Measurements from ENCODE around the gene STBD1. TPM values are rescaled to one million over a fixed set of nuclear protein-coding genes. Genes with fewer than 3 reads are reported as not detected.

STBD1 gene
- total and polyA plus RNA-seq, 9 of the 15 experiments (the other 6 are each of a cell fraction or from before 2014, with no cell fraction given): 0.08 to 0.64 (median 0.27) TPM; not detected in 2

DNA sequence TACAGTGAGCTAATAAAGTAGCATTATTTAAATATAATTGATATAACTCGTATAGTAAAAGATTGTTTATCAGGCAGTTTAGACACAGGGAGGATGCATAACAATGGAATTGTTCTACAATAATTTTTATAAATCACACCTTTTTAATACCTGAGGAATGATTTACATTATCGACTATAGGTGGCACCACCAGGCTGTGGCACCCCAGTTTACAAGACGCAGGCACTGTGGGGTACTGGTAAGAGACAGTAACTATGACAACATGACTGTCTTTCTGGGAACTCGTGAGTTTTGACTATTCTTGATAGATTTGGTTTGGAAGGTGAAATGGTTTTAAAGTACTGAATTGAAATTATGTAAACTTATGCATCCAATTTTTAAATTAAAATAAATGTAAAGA lies 27.1 kb upstream of the STBD1 start:
- H3K36me3 ChIP-seq (ENCODE audit: control insufficient read depth, insufficient read depth, low read length): no peaks in the 10 kb centered on the region
- intact Hi-C loops (cut with micrococcal nuclease): no loop called here
- H3K27me3 ChIP-seq (ENCODE audit: control insufficient read depth in 2 of 2, insufficient read depth in 2 of 2, low read length in 2 of 2): no peaks in the 10 kb centered on the region
- H3K4me3 ChIP-seq: no peak overlapping the region
- ATAC-seq: no peak
- H3K9me1 ChIP-seq (ENCODE audit: control insufficient read depth, insufficient read depth, low read length): no peaks in the 10 kb centered on the region
- ChIA-PET CTCF (ENCODE audit: low intra/inter-chr PET ratio) (no interaction called here), POLR2A (interaction anchor here (0.8 to 1.3 kb wide), 2 partner anchors 11 to 131 kb away, joined by 3 read pairs; partner anchors contain the start of gene NUP54)
- no peak overlapping the region for H3K27ac ChIP-seq (ENCODE audit: extremely low read depth, low read depth, low read length)
- H3K9ac ChIP-seq (ENCODE audit: insufficient read depth in 1 of 2, low read depth in 2 of 2, low read length in 2 of 2): no peak overlapping the region
- TF ChIP-seq ZNF23 (CRISPR knock-in tag; IDR thresholded peaks at IDR 0.05) (no peak), PTRF (tag; IDR thresholded peaks at IDR 0.05) (no peak), RFX1 (IDR thresholded peaks at IDR 0.05) (peak; percentile 45; the same call in 1 of the 2 replicates), JUN (IDR thresholded peaks at IDR 0.05; ENCODE audit: borderline replicate concordance, low read depth, low read length) (no peak), JUN (CRISPR knock-in tag; IDR thresholded peaks at IDR 0.05; ENCODE audit: borderline replicate concordance) (no peak), POLR2B (IDR thresholded peaks at IDR 0.05; ENCODE audit: low read depth, partially characterized antibody) (no peak), GATA2 (CRISPR knock-in tag; IDR thresholded peaks at IDR 0.05) (no peak)
- TF ChIP-seq, protein P1, sequence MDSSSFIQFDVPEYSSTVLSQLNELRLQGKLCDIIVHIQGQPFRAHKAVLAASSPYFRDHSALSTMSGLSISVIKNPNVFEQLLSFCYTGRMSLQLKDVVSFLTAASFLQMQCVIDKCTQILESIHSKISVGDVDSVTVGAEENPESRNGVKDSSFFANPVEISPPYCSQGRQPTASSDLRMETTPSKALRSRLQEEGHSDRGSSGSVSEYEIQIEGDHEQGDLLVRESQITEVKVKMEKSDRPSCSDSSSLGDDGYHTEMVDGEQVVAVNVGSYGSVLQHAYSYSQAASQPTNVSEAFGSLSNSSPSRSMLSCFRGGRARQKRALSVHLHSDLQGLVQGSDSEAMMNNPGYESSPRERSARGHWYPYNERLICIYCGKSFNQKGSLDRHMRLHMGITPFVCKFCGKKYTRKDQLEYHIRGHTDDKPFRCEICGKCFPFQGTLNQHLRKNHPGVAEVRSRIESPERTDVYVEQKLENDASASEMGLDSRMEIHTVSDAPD (CRISPR knock-in tag; IDR thresholded peaks at IDR 0.05): no peak
- no TSS peak for BruUV-seq (replicated peaks)
- no peak for DNase-seq (ENCODE audit: extremely low read depth in 1 of 4, low spot score in 3 of 4)
- no peak overlapping the region for H3K4me2 ChIP-seq (ENCODE audit: insufficient read depth, low read length)
- no peak for FAIRE-seq
- H4K20me1 ChIP-seq (replicated peaks; ENCODE audit: control insufficient read depth, insufficient read depth, low read length): no peaks in the 10 kb centered on the region
- H2AFZ ChIP-seq (ENCODE audit: low read depth, low read length): no peak overlapping the region
- no peaks in the 10 kb centered on the region; a peak in 2 of 5 replicates for H3K4me1 ChIP-seq (replicated peaks in 1 of 2; ENCODE audit: control insufficient read depth in 2 of 2, insufficient read depth in 2 of 2, low read length in 2 of 2)
- H3K9me3 ChIP-seq (replicated peaks; ENCODE audit: control insufficient read depth, insufficient read depth, low read depth, low read length): no peaks in the 10 kb centered on the region
- in situ Hi-C loops (cut with MboI): no loop called here
- WGBS (ENCODE audit: insufficient coverage, low coverage, missing lambda C conversion rate): 57% methylated on average over 4 of the region's 4 CpGs
- H3K79me2 ChIP-seq (ENCODE audit: control insufficient read depth, insufficient read depth, low read length): no peaks in the 10 kb centered on the region
